ENCODE data around the gene TOPBP1. TPM values are rescaled to one million over a fixed set of nuclear protein-coding genes. Genes with fewer than 3 reads are reported as not detected.

TOPBP1 gene
- total and polyA plus RNA-seq, 2 of the 8 experiments (the other 6 are each of a cell fraction or from before 2014, with no cell fraction given), result 19.7 to 35.9 TPM

DNA sequence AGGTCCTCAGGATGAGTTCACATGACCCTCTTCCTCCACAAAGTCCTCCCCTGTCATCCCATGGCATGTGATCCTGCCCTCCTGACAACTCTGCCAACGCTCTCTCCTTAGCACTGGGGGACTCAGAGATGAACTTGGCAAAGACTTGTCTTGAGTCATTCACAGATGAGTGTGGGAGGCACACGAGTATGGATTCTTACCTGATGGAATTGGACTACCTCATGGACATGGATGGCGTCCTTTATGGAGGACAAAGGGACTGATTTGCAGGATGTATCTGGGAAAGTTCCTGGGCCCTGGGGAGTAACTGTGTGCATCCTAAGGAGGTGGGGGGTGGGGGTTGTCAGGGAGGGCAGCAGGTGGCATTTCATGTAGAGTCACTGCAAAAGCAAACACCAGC is 38.2 kb upstream of the TOPBP1 start:
- H3K23me2 ChIP-seq (ENCODE audit: low read depth, low read length), result no peaks in the 10 kb centered on the region
- H3K23ac ChIP-seq (ENCODE audit: insufficient read length), result no peak overlapping the region
- H3K4me3 ChIP-seq (ENCODE audit: extremely low read depth in 1 of 4, insufficient read depth in 2 of 4, low read depth in 3 of 4, low read length in 4 of 4), result no peak overlapping the region
- ChIA-PET POLR2A (ENCODE audit: partially characterized antibody) (no interaction called here), CTCF (ENCODE audit: partially characterized antibody) (interaction anchor here (1.4 kb wide), 1 partner anchor 8 kb away, joined by 3 read pairs; no protein-coding TSS in a partner anchor)
- FAIRE-seq (no peak), DNase-seq (ENCODE audit: low read depth in 1 of 2, low spot score in 2 of 2) (no peak)
- no peak overlapping the region for H2BK120ac ChIP-seq (replicated peaks; ENCODE audit: low read depth, low read length)
- no peak overlapping the region for H2BK15ac ChIP-seq (ENCODE audit: low read length)
- no peaks in the 10 kb centered on the region for H3K79me1 ChIP-seq (ENCODE audit: low read depth, low read length)
- 82% methylated on average over 3 of the region's 3 CpGs; no CpG with 5 or more reads in 1 of the 2 experiments for WGBS, 2 experiments (ENCODE audit: extremely low coverage in 1 of 2, insufficient coverage in 1 of 2, insufficient read length in 1 of 2, insufficient replicate concordance in 2 of 2, low coverage in 1 of 2, low lambda C conversion rate in 2 of 2, missing lambda C conversion rate in 1 of 2)
- H3K56ac ChIP-seq (replicated peaks; ENCODE audit: insufficient read length, low read depth, low read length), result no peak overlapping the region
- TF ChIP-seq, protein P1, sequence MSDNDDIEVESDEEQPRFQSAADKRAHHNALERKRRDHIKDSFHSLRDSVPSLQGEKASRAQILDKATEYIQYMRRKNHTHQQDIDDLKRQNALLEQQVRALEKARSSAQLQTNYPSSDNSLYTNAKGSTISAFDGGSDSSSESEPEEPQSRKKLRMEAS (IDR thresholded peaks at IDR 0.05), result no peak
- no peak for TF ChIP-seq TAF7 (optimal IDR thresholded peaks at IDR 0.05; ENCODE audit: borderline replicate concordance, low read depth, low read length)
- TF ChIP-seq, protein P2, sequence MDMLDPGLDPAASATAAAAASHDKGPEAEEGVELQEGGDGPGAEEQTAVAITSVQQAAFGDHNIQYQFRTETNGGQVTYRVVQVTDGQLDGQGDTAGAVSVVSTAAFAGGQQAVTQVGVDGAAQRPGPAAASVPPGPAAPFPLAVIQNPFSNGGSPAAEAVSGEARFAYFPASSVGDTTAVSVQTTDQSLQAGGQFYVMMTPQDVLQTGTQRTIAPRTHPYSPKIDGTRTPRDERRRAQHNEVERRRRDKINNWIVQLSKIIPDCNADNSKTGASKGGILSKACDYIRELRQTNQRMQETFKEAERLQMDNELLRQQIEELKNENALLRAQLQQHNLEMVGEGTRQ (IDR thresholded peaks at IDR 0.05; ENCODE audit: low read length), result no peak
- no peak overlapping the region for H4K91ac ChIP-seq (replicated peaks; ENCODE audit: insufficient read length, low read length)
- H3K4me1 ChIP-seq (replicated peaks in 1 of 4; ENCODE audit: control insufficient read depth in 3 of 4, insufficient read depth in 4 of 4, low read length in 3 of 4), result no peaks in the 10 kb centered on the region
- no peak overlapping the region for H3K4me2 ChIP-seq (ENCODE audit: insufficient read depth in 1 of 2, low read depth in 2 of 2, low read length in 2 of 2)
- H4K5ac ChIP-seq (ENCODE audit: insufficient read length, low read depth, low read length), result no peak overlapping the region
- no peak overlapping the region for H3K14ac ChIP-seq (ENCODE audit: insufficient read length)
- no peak overlapping the region for H2BK12ac ChIP-seq (ENCODE audit: low read depth, low read length)
- no peaks in the 10 kb centered on the region for H3K79me2 ChIP-seq (ENCODE audit: control insufficient read depth in 1 of 2, insufficient read depth in 2 of 2, low read length in 2 of 2)
- H3K18ac ChIP-seq (ENCODE audit: extremely low read depth, low read length), result no peak overlapping the region
- no peaks in the 10 kb centered on the region for H3K9me3 ChIP-seq (ENCODE audit: insufficient read depth in 2 of 2, low read depth in 1 of 2, low read length in 1 of 2)
- no peaks in the 10 kb centered on the region for H4K20me1 ChIP-seq (replicated peaks in 1 of 2; ENCODE audit: control insufficient read depth in 1 of 2, insufficient read depth in 2 of 2, low read length in 2 of 2)
- H4K8ac ChIP-seq (ENCODE audit: extremely low read depth, insufficient read depth, low read length), result no peak overlapping the region
- no peaks in the 10 kb centered on the region for H3K27me3 ChIP-seq (replicated peaks in 1 of 4; ENCODE audit: control insufficient read depth in 3 of 4, extremely low read depth in 1 of 4, insufficient read depth in 3 of 4, low read length in 3 of 4)
- H3K9ac ChIP-seq (replicated peaks in 1 of 4; ENCODE audit: extremely low read depth in 1 of 4, low read depth in 3 of 4, low read length in 3 of 4), result no peak overlapping the region
- no peak overlapping the region for H2BK5ac ChIP-seq (ENCODE audit: low read depth, low read length)
- no peak overlapping the region for H2AFZ ChIP-seq (ENCODE audit: low read length)
- H3K36me3 ChIP-seq (ENCODE audit: control insufficient read depth in 2 of 4, insufficient read depth in 4 of 4, low read length in 3 of 4), result no peaks in the 10 kb centered on the region
- no peak overlapping the region for H2AK5ac ChIP-seq (ENCODE audit: low read depth, low read length)
- no peak overlapping the region for H2BK20ac ChIP-seq (ENCODE audit: low read length)
- no peak overlapping the region for H3K4ac ChIP-seq (replicated peaks; ENCODE audit: insufficient read length, low read depth, low read length)
- H3K27ac ChIP-seq (ENCODE audit: low read depth, low read length), result no peak overlapping the region

All from H1 (cell line).